Transverse colon (tissue), 4 donors: Measurements from ENCODE around the gene EYA2. TPM values are rescaled to one million over a fixed set of nuclear protein-coding genes. Genes with fewer than 3 reads are reported as not detected.

Experiments
- DNase-seq: peaks from one replicate; pipeline ENCODE4 v3.0.0-alpha.2; 2019
- H3K27ac ChIP-seq, 4 donors: fragments of 200-600 bp; sonication (generic); 2 replicates each; pipeline ENCODE4 v1.5.1; 2016 to 2018; ENCODE audit warnings: inconsistent platforms in 4 of 4
- H3K27me3 ChIP-seq: fragments of 200-600 bp; sonication (generic); 2 replicates; pipeline ENCODE4 v1.5.1; 2017; ENCODE audit warnings: inconsistent platforms
- H3K36me3 ChIP-seq, 4 donors: fragments of 200-600 bp; sonication (generic); 2 replicates each; pipeline ENCODE4 v1.5.1; 2017 to 2019; ENCODE audit warnings: inconsistent platforms in 4 of 4
- H3K4me1 ChIP-seq, 4 donors: fragments of 200-600 bp; sonication (generic); 2 replicates each; pipeline ENCODE4 v1.5.1; 2017 to 2020; ENCODE audit warnings: inconsistent platforms in 4 of 4
- H3K4me3 ChIP-seq, 4 donors: fragments of 200-600 bp; sonication (generic); 1 replicate in 1 of 4; 2 replicates in 3 of 4; pipeline versions ENCODE4 v1.5.1 to v1.6.1; 2017 to 2019; ENCODE audit warnings: inconsistent platforms in 4 of 4
- H3K9me3 ChIP-seq, 2 donors: fragments of 200-600 bp; sonication (generic); 2 replicates each; pipeline ENCODE4 v1.5.1; 2017 to 2019; ENCODE audit warnings: inconsistent platforms in 2 of 2
- CTCF ChIP-seq, 5 experiments: fragments of 200-600 bp in 3 of 5; fragments of 450-650 bp in 2 of 5; sonication (generic) in 3 of 5; IDR thresholded peaks; 1 replicate in 2 of 5; 2 replicates in 3 of 5; pipeline ENCODE4 v1.5.1; 2016 to 2017; ENCODE audit warnings: antibody characterized with exemption in 5 of 5, inconsistent platforms in 3 of 5, mild to moderate bottlenecking in 2 of 5, moderate library complexity in 1 of 5
- EP300 ChIP-seq: sonication (generic); formaldehyde crosslinking; IDR thresholded peaks from one replicate; pipeline ENCODE4 v1.6.1; 2017; ENCODE audit warnings: antibody characterized with exemption, low read depth
- POLR2A ChIP-seq: fragments of 450-650 bp; IDR thresholded peaks from one replicate; pipeline ENCODE4 v1.6.1; 2016; ENCODE audit warnings: antibody characterized with exemption, mild to moderate bottlenecking, moderate library complexity
- POLR2AphosphoS5 ChIP-seq, 3 donors: sonication (generic); formaldehyde crosslinking; IDR thresholded peaks; one replicate each; pipeline ENCODE4 v1.6.1; 2016; ENCODE audit warnings: antibody characterized with exemption in 3 of 3
- WGBS, 2 donors: methylation state at CpG; one replicate each; pipeline ENCODE4 v1.1.5; 2018; ENCODE audit warnings: low coverage in 1 of 2; 5-methylcytosine and 5-hydroxymethylcytosine counted together
- in situ Hi-C, 4 donors: fragments of 200-750 bp; cut with MboI; loops; one replicate each; pipeline versions ENCODE4 v1.15.0 to v1.15.1; 2017; ENCODE audit warnings: low sequenced_read_pairs in 3 of 4, low pct_ligation_motif_present in 1 of 4, low pct_unique_long_range_greater_than_20kb in 1 of 4
- intact Hi-C: fragments of 100-400 bp; cut with DNase I; formaldehyde crosslinking; loops from one replicate; pipeline ENCODE4 v1.15.1; 2023; ENCODE audit warnings: low total_unique reads
- total RNA-seq, 4 donors: library from RNA; depleted of rRNA; stranded (reverse); fragments of >200 nt; gene quantifications; one replicate each; pipeline ENCODE4 v1.1.0, GENCODE V29; 2016

EYA2 gene
- total RNA-seq, 4 donors from 2014 or later = 4.5 to 17.5 (median 10.9) TPM

- no peak for TF ChIP-seq CTCF (IDR thresholded peaks at IDR 0.05)
- WGBS, 2 donors = 91 to 100% methylated on average over 1 to 7 of the region's 7 CpGs
- Histone ChIP-seq H3K27me3 (no peaks in the 10 kb centered on the region), H3K27ac (no peak overlapping the region), H3K36me3 (no peaks in the 10 kb centered on the region), H3K4me1 (no peaks in the 10 kb centered on the region), H3K9me3 (no peaks in the 10 kb centered on the region), H3K4me3 (no peak overlapping the region)
- intact Hi-C loops = no loop called here
- no peak for DNase-seq
- in situ Hi-C loops = loop anchor here in 3 of 4 donors (10.0 to 25.0 kb wide), 2 partner anchors 398 to 405 kb away; no protein-coding TSS in a partner anchor
Observed at GRCh38 chr20:47160240-47160639, 265.6 kb downstream of the EYA2 start.

DNA sequence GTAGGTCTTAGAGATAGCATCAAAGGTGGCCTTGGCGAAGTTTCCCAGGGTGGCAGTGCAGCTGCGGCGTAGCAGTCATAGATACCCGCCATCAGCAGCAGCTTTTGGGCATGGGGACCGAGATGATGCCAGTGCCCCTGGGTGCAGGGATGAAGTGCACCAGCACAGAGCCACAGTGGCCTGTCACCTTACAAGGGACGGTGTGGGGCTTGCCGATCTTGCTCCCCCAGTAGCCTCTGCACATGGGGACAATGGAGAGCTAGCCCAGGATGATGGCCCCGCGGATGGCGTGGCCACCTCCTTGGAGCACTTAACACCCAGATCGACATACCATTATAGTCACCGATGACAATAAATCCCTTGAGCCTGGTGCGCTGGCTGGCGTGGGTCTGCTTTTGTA is 266.3 kb downstream of the EYA2 start:
- Histone ChIP-seq H3K27ac (no peak overlapping the region), H3K4me1 (no peaks in the 10 kb centered on the region), H3K27me3 (no peaks in the 10 kb centered on the region), H3K4me3 (no peak overlapping the region), H3K36me3 (no peaks in the 10 kb centered on the region), H3K9me3 (no peaks in the 10 kb centered on the region)
- in situ Hi-C loops = loop anchor here in 3 of 4 donors (10.0 to 25.0 kb wide), 2 partner anchors 399 to 406 kb away; no protein-coding TSS in a partner anchor
- DNase-seq = no peak
- TF ChIP-seq CTCF (IDR thresholded peaks at IDR 0.05) (no peak), POLR2A (no peak), EP300 (no peak), POLR2AphosphoS5 (IDR thresholded peaks at IDR 0.05) (no peak)
- intact Hi-C loops = no loop called here
- WGBS, 2 donors = 92 to 100% methylated on average over 1 to 14 of the region's 14 CpGs

DNA sequence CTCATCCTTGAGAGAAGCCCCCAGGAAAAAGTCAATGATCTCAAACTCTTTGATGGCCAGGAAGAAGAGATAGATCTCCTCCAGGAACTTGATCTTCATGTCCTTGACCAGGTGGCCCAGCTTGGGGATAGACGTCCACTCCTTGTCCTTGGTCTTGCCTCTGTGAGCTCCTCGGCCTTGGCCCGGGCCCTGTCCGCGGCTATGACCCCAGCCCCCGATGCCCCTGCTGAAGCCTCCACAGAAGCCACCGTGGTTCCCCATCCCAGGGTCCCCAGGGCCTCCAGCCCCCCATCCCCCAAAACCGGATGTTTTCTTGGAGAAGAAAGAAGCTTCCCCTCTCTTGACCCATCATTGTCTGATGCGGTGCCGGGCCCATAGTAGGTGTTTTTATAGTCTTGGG is 266.8 kb downstream of the EYA2 start:
- in situ Hi-C loops = loop anchor here in 3 of 4 donors (10.0 to 25.0 kb wide), 2 partner anchors 399 to 407 kb away; no protein-coding TSS in a partner anchor
- TF ChIP-seq POLR2AphosphoS5 (IDR thresholded peaks at IDR 0.05) = no peak
- TF ChIP-seq EP300 = no peak
- no peak for TF ChIP-seq POLR2A
- no peak for TF ChIP-seq CTCF (IDR thresholded peaks at IDR 0.05)
- WGBS, 2 donors = 97% methylated on average over 10 of the region's 10 CpGs; no CpG with 5 or more reads in 1 of the 2 donors
- intact Hi-C loops = no loop called here
- Histone ChIP-seq H3K4me1 (no peaks in the 10 kb centered on the region), H3K36me3 (no peaks in the 10 kb centered on the region), H3K4me3 (no peak overlapping the region), H3K9me3 (no peaks in the 10 kb centered on the region), H3K27ac (no peak overlapping the region), H3K27me3 (no peaks in the 10 kb centered on the region)
- DNase-seq = no peak

DNA sequence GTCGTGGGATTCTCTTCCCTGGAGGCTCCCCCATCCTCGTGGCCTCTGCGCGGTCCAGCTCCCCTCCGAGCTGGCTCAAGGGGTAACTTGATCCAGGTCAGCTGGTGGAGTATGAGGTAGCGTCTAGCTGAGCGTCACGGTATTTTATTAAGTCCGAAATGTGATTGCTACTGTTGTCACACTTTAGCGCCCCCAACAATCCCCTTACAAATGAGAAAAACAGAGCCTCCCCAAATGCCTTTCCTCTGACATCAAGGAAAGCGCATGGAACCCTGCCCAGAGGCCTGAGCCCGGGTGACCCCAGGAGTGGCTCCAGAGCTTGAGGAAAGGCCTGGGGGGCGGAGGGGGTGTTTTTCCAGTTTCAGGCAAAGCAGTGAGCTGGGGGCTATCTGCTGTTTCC is 269.5 kb downstream of the EYA2 start:
- WGBS, 2 donors = 65 to 90% methylated on average over 10 to 13 of the region's 13 CpGs
- TF ChIP-seq POLR2AphosphoS5 (IDR thresholded peaks at IDR 0.05) (no peak), CTCF (IDR thresholded peaks at IDR 0.05) (no peak), POLR2A (no peak), EP300 (no peak)

More for the DNA sequence above, 269.5 kb downstream of the EYA2 start:
- H3K9me3 ChIP-seq = no peaks in the 10 kb centered on the region
- intact Hi-C loops (no loop called here), in situ Hi-C loops (loop anchor here in 3 of 4 donors (10.0 to 25.0 kb wide), 2 partner anchors 402 to 409 kb away; no protein-coding TSS in a partner anchor)
- DNase-seq = no peak
- H3K4me1 ChIP-seq = no peaks in the 10 kb centered on the region
- H3K36me3 ChIP-seq = no peaks in the 10 kb centered on the region
- H3K4me3 ChIP-seq = no peak overlapping the region
- H3K27ac ChIP-seq = no peak overlapping the region
- no peaks in the 10 kb centered on the region for H3K27me3 ChIP-seq
